Stomach (tissue), 4 donors: ENCODE results near the gene AMPD2.

Experiments
- POLR2A ChIP-seq, 4 donors: fragments of 450-650 bp; IDR thresholded peaks; one replicate each; pipeline ENCODE4 v1.6.1; 2016; ENCODE audit warnings: antibody characterized with exemption in 4 of 4, control low read depth in 2 of 4, mild to moderate bottlenecking in 1 of 4, moderate library complexity in 1 of 4
- TF ChIP-seq, protein P1 (sequence below), 7 experiments: fragments of 450-650 bp in 4 of 7; fragments of 200-600 bp in 3 of 7; sonication (generic) in 3 of 7; IDR thresholded peaks; one replicate each; pipeline ENCODE4 v1.5.1; 2016 to 2019; ENCODE audit warnings: antibody characterized with exemption in 7 of 7, control low read depth in 2 of 7, mild to moderate bottlenecking in 1 of 7

DNA sequence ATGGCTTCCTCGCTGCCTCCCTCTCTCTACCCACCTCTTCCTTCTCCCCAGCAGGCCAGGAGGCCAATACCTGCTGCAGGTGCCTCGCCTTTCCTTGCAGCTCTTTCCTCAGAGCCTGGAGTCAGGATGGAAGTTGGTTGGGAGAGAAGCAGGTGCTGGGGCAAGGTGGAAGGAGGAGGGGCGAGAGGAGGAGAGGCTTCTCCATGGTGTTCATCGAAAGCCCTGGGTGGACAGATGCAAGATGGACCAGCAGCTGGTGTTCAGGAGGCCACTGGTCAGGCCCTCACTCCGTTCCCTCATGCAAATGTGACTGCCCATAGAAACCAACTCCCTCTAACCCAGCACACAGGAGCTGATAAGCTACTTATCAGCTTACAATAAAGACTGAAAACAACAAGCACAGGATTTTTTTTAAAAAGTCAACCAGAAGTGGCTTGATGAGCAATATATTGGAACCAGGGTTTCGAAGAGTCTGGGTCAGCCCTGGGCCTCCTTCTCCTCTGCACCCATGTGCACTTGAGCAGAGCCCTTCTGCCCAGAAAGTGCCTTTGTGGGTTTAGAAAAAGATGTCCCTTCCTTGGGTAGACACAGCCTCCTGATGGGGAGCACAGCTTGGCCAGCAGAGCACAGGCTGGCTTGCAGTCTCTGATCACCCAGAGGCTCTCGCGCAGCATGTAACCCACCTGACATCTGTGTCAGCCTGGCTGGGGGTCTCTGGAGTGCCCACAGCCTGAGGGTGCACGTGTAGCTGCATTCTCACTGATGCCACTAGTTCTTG is 19.6 kb downstream of the AMPD2 start:
- TF ChIP-seq, protein P1, sequence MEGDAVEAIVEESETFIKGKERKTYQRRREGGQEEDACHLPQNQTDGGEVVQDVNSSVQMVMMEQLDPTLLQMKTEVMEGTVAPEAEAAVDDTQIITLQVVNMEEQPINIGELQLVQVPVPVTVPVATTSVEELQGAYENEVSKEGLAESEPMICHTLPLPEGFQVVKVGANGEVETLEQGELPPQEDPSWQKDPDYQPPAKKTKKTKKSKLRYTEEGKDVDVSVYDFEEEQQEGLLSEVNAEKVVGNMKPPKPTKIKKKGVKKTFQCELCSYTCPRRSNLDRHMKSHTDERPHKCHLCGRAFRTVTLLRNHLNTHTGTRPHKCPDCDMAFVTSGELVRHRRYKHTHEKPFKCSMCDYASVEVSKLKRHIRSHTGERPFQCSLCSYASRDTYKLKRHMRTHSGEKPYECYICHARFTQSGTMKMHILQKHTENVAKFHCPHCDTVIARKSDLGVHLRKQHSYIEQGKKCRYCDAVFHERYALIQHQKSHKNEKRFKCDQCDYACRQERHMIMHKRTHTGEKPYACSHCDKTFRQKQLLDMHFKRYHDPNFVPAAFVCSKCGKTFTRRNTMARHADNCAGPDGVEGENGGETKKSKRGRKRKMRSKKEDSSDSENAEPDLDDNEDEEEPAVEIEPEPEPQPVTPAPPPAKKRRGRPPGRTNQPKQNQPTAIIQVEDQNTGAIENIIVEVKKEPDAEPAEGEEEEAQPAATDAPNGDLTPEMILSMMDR (IDR thresholded peaks at IDR 0.05) = no peak
- no peak for TF ChIP-seq POLR2A (IDR thresholded peaks at IDR 0.05)
